Measurements from ENCODE around the gene KEL.

GRCh38 chr7:142999793-143000192, 37.6 kb upstream of the KEL start:
- TF ChIP-seq POLR2A (IDR thresholded peaks at IDR 0.05) (no peak), CTCF (IDR thresholded peaks at IDR 0.05) (no peak), POLR2AphosphoS5 (IDR thresholded peaks at IDR 0.05) (no peak)
